GM12801 (cell line): ENCODE data around the gene BCKDHB.

Experiments
- TF ChIP-seq, protein P1 (sequence below): IDR thresholded peaks from one replicate; pipeline ENCODE4 v1.5.1; 2011; ENCODE audit warnings: control low read depth; ENCODE audit not compliant: insufficient read length; ENCODE audit errors: extremely low read depth

Gene BCKDHB

DNA sequence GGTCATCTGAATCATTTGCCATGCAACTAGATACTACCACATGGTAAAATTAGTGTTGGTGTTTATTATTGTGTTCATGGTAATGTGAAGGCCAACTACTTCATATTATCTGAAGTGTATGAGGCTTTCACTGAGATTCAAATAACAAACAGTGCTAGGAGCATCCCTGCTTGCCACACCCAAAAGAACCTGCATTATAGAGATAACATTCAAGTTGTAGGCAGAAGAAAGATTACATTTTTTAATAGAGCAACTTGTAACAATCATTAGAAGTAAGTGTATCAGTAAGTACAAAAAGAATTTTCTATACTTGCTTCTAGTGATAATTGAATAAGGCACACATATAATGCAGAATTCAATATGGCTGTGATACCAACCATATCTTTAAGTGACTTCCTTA lies 49.8 kb downstream of the BCKDHB start:
- TF ChIP-seq, protein P1, sequence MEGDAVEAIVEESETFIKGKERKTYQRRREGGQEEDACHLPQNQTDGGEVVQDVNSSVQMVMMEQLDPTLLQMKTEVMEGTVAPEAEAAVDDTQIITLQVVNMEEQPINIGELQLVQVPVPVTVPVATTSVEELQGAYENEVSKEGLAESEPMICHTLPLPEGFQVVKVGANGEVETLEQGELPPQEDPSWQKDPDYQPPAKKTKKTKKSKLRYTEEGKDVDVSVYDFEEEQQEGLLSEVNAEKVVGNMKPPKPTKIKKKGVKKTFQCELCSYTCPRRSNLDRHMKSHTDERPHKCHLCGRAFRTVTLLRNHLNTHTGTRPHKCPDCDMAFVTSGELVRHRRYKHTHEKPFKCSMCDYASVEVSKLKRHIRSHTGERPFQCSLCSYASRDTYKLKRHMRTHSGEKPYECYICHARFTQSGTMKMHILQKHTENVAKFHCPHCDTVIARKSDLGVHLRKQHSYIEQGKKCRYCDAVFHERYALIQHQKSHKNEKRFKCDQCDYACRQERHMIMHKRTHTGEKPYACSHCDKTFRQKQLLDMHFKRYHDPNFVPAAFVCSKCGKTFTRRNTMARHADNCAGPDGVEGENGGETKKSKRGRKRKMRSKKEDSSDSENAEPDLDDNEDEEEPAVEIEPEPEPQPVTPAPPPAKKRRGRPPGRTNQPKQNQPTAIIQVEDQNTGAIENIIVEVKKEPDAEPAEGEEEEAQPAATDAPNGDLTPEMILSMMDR = no peak

DNA sequence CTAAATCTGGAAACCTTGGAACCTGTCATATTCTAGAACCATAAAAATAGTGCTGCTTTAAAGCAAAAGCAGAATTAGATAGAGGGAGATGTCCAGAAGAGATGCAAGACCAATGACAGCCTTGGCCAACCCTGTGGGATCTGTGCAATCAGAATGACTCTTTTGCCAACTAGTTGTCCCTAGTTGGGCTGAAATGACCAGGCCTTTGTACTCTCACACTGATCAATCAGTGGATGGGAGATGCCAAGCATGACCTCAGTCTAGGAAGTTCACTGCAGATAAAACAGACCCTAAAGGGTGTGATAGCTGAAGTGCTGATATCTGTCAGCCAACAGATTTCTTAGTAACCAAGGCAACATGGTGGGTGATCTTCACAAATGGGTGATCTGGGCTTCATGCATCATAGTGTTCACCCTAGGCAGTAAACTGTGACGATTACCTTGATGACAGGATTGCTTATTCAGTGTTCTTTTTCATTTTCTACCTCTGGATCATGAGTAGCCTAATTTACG lies 52.1 kb downstream of the BCKDHB start:
- TF ChIP-seq, protein P1 = no peak

DNA sequence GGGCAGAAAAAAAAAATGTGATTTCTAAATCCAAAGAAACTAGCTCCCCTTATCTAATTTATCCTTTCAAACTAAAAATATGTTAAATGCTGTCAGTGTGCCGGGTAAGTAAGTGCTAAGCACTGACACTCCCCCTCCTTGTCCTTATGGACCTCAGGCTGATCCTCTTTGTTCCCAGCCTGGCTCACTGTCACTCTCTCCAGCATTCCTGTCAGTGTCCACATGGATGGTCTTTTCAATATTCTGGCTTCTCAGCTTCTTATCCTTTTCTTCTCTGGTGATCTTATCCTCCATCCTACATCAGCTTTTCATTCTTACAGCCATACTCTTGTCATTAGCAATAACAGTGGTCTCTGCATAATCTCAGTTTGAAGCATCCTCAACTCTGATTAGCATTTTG lies 55.0 kb downstream of the BCKDHB start:
- TF ChIP-seq, protein P1 = no peak

DNA sequence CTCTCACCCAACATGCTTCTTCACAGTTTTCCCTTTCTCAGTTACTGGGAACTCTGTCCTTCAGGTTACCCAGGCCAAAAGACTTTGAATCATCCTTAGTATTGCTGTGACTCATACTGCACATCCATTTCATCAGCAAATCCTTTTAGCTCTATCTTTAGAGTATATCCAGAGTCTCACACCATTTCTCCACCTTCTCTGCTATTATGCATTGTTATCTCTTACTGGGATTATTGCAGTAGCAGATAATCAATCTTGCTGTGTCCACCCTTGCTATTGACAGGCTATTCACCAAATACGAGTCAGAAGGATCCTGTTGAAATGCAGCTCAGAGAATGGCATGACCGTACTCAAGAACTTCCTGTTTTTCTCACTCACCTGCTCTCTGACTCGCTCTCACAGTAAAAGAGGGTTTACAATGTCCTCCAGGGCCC lies 57.3 kb downstream of the BCKDHB start:
- TF ChIP-seq, protein P1 = no peak

DNA sequence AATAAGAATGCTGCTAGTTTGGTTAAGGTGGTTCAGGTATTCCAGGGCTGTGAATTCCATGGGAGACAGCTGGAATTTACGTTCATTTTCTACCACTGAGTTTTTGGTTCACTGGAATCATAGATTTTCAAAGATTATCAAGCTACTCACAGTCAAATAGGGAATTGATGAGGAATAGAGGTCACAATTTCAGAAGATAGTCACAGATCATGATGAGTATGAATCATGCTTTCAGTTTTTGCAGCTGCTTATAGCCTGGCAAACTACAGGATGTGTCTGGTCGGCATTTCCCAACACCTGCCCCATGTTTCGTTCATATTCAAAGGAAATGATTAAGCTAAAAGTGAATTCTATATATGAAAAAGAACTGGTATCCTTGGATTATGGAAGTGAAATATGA lies 58.7 kb downstream of the BCKDHB start:
- TF ChIP-seq, protein P1 = no peak

DNA sequence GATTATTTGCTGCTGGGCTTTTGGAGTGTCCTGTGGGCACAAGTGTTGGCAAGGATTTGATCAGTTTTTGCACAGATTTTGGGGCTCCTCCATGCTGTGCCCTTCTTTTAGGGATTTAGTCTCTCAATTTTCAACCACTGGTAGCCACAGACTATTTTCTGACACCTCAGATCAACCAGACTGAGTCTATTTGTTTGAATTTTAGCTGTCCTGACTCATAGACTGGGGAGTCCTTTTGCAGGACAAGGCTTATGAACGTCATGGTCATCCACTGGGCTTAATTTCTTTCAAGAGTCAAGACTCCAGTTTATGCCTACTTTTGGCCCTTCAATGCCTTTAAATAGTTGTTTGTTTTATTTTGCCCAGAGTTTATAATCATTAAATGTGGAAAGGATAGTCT lies 59.3 kb downstream of the BCKDHB start:
- TF ChIP-seq, protein P1 = no peak

DNA sequence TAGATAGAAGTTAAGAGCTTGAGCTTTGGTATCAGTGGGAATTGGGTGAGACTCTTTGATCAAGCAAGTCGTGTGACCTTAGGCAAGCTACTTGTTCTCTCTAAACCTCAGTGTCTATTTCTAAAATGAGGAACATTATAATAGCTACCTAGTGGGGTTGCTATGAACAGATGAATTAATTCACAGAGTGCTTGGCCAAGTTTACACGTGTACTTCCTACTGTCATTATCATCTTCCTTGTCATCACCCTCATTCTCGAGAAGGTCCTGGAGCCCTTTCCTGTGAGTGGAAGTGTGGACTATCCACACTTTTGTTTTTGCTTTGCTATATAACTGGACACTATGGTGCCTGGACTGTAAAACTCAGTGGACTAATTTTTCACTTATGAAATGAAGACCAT lies 64.0 kb downstream of the BCKDHB start:
- TF ChIP-seq, protein P1 = no peak
